ENCODE data around the gene SAMD8. TPM values are rescaled to one million over a fixed set of nuclear protein-coding genes. Genes with fewer than 3 reads are reported as not detected.

SAMD8 gene
- total and polyA plus RNA-seq, 10 of the 15 experiments (the other 5 are each of a cell fraction or from before 2014, with no cell fraction given) = 2.8 to 26.0 (median 9.3) TPM

DNA sequence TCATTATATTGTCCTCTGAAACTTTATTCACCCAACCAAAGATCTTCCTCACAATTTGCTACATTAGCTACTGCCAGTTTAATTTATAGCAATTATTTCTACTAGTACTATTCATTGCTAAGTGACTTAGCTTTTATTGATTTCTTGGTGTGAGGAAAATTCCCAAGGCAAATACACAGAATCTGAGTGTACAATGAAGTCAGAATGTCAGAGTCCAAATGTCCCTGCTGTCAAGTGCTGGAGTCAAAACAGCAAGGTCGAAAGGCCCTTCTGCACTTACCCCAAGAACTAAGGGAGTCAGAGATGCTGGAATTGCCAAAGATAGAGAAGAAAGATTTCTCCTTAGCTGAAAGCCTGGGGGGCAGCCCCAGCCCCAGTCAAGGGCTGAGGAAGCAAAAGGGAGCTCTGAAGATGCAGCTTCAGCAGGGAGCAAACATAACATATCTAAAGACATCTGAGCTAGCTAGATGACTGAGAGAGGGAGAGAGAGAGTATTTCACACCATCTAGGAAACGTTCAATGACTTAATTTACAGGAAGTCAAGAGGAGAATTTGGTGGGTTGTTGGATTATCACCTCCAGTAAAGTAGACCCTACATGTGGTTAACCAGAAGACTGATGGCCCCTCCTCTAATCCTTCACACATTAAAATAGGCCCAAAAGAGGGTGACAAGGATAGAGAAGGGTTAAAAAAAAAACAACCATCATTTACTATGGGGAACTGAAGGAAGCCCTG lies 36.6 kb upstream of the SAMD8 start:
- H3K27ac ChIP-seq (ENCODE audit: control insufficient read depth, insufficient read depth) = no peak overlapping the region
- DNase-seq (ENCODE audit: low read depth, low spot score) = no peak
- WGBS (ENCODE audit: insufficient coverage, insufficient replicate concordance, low lambda C conversion rate, missing lambda C conversion rate) = 0% methylated on average over 2 of the region's 2 CpGs
- H2AFZ ChIP-seq (ENCODE audit: control insufficient read depth, low read depth, low read length) = no peak overlapping the region
- no peak overlapping the region for H3K9ac ChIP-seq (ENCODE audit: control insufficient read depth, insufficient read depth, low read length)
- FAIRE-seq = no peak
- no peak for TF ChIP-seq MXI1 (IDR thresholded peaks at IDR 0.05; ENCODE audit: low read depth, low read length)
- POLR2A ChIA-PET = no interaction called here
- H3K4me3 ChIP-seq = no peak overlapping the region
- in situ Hi-C loops (cut with MboI) (no loop called here), intact Hi-C loops (cut with micrococcal nuclease; ENCODE audit: unreplicated experiment) (no loop called here)
- no peaks in the 10 kb centered on the region for H3K79me2 ChIP-seq (ENCODE audit: control insufficient read depth, insufficient read depth, low read length)
- H3K4me2 ChIP-seq (ENCODE audit: control insufficient read depth, insufficient read depth) = no peak overlapping the region
- no peaks in the 10 kb centered on the region for H3K4me1 ChIP-seq (ENCODE audit: control insufficient read depth, insufficient read depth, low read length)
- H3K9me3 ChIP-seq (replicated peaks; ENCODE audit: control insufficient read depth, insufficient read depth, low read length) = no peaks in the 10 kb centered on the region
- ATAC-seq = no peak
- SMC1A ChIA-PET (ENCODE audit: uncharacterized antibody, unreplicated experiment) = no interaction called here
- RAD21 ChIA-PET (ENCODE audit: unreplicated experiment) = interaction anchor here (0.5 kb wide), 1 partner anchor 12 kb away, joined by 4 read pairs; no protein-coding TSS in a partner anchor
- CTCF ChIA-PET = interaction anchor here (1.3 kb wide), 1 partner anchor 831 kb away, joined by 3 read pairs; no protein-coding TSS in a partner anchor
- H3K27me3 ChIP-seq (replicated peaks in 1 of 2; ENCODE audit: control insufficient read depth in 2 of 2, insufficient read depth in 2 of 2, low read length in 1 of 2) = no peaks in the 10 kb centered on the region; a peak in 1 of 4 replicates
- H4K20me1 ChIP-seq (ENCODE audit: control insufficient read depth, insufficient read depth) = no peaks in the 10 kb centered on the region
- BruUV-seq (replicated peaks) = no TSS peak
- no peaks in the 10 kb centered on the region for H3K36me3 ChIP-seq (ENCODE audit: control insufficient read depth in 2 of 2, insufficient read depth in 2 of 2, low read length in 1 of 2)

- DNase-seq (ENCODE audit: low read depth, low spot score) (no peak), FAIRE-seq (no peak), ATAC-seq (no peak)
- intact Hi-C loops (cut with micrococcal nuclease; ENCODE audit: unreplicated experiment) = no loop called here
- no peak overlapping the region for H3K27ac ChIP-seq (ENCODE audit: control insufficient read depth, insufficient read depth)
- no peak overlapping the region for H2AFZ ChIP-seq (ENCODE audit: control insufficient read depth, low read depth, low read length)
- H4K20me1 ChIP-seq (ENCODE audit: control insufficient read depth, insufficient read depth) = no peaks in the 10 kb centered on the region
- ChIA-PET CTCF (interaction anchor here (1.3 kb wide), 1 partner anchor 832 kb away, joined by 3 read pairs; no protein-coding TSS in a partner anchor), RAD21 (ENCODE audit: unreplicated experiment) (no interaction called here), POLR2A (interaction anchor here (0.7 kb wide), 1 partner anchor 1541 kb away, joined by 3 read pairs; no protein-coding TSS in a partner anchor), SMC1A (ENCODE audit: uncharacterized antibody, unreplicated experiment) (interaction anchor here (0.6 kb wide), 1 partner anchor 176 kb away, joined by 3 read pairs; no protein-coding TSS in a partner anchor)
- BruUV-seq (replicated peaks) = no TSS peak
- no peaks in the 10 kb centered on the region for H3K4me1 ChIP-seq (ENCODE audit: control insufficient read depth, insufficient read depth, low read length)
- no peak overlapping the region for H3K4me2 ChIP-seq (ENCODE audit: control insufficient read depth, insufficient read depth)
- TF ChIP-seq SMAD5 (IDR thresholded peaks at IDR 0.05; ENCODE audit: low read depth) (no peak), SIX5 (IDR thresholded peaks at IDR 0.05; ENCODE audit: low read depth, low read length, severe bottlenecking) (no peak), IRF3 (IDR thresholded peaks at IDR 0.05) (no peak), ETV6 (conservative IDR thresholded peaks at IDR 0.05 in 1 of 2, IDR thresholded peaks at IDR 0.05 in 1 of 2; ENCODE audit: borderline replicate concordance in 1 of 2, low read depth in 1 of 2) (no peak), ZNF384 (IDR thresholded peaks at IDR 0.05; ENCODE audit: borderline replicate concordance, low read depth, low read length) (no peak), RB1 (IDR thresholded peaks at IDR 0.05; ENCODE audit: borderline replicate concordance) (no peak), EP300 (IDR thresholded peaks at IDR 0.05; ENCODE audit: borderline replicate concordance in 1 of 2, control insufficient read depth in 1 of 2, low read depth in 2 of 2, low read length in 2 of 2) (no peak), SMC3 (IDR thresholded peaks at IDR 0.05; ENCODE audit: borderline replicate concordance, low read length) (no peak)
- TF ChIP-seq, protein P1, sequence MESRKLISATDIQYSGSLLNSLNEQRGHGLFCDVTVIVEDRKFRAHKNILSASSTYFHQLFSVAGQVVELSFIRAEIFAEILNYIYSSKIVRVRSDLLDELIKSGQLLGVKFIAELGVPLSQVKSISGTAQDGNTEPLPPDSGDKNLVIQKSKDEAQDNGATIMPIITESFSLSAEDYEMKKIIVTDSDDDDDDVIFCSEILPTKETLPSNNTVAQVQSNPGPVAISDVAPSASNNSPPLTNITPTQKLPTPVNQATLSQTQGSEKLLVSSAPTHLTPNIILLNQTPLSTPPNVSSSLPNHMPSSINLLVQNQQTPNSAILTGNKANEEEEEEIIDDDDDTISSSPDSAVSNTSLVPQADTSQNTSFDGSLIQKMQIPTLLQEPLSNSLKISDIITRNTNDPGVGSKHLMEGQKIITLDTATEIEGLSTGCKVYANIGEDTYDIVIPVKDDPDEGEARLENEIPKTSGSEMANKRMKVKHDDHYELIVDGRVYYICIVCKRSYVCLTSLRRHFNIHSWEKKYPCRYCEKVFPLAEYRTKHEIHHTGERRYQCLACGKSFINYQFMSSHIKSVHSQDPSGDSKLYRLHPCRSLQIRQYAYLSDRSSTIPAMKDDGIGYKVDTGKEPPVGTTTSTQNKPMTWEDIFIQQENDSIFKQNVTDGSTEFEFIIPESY (IDR thresholded peaks at IDR 0.05) = no peak
- TF ChIP-seq, protein P2, sequence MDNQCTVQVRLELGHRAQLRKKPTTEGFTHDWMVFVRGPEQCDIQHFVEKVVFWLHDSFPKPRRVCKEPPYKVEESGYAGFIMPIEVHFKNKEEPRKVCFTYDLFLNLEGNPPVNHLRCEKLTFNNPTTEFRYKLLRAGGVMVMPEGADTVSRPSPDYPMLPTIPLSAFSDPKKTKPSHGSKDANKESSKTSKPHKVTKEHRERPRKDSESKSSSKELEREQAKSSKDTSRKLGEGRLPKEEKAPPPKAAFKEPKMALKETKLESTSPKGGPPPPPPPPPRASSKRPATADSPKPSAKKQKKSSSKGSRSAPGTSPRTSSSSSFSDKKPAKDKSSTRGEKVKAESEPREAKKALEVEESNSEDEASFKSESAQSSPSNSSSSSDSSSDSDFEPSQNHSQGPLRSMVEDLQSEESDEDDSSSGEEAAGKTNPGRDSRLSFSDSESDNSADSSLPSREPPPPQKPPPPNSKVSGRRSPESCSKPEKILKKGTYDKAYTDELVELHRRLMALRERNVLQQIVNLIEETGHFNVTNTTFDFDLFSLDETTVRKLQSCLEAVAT (IDR thresholded peaks at IDR 0.05) = no peak
- 33% methylated on average over 6 of the region's 6 CpGs for WGBS (ENCODE audit: insufficient coverage, insufficient replicate concordance, low lambda C conversion rate, missing lambda C conversion rate)
- H3K9me3 ChIP-seq (replicated peaks; ENCODE audit: control insufficient read depth, insufficient read depth, low read length) = no peaks in the 10 kb centered on the region
- H3K4me3 ChIP-seq = no peak overlapping the region
- H3K36me3 ChIP-seq (ENCODE audit: control insufficient read depth in 2 of 2, insufficient read depth in 2 of 2, low read length in 1 of 2) = no peaks in the 10 kb centered on the region
- no peaks in the 10 kb centered on the region; a peak in 1 of 4 replicates for H3K27me3 ChIP-seq (replicated peaks in 1 of 2; ENCODE audit: control insufficient read depth in 2 of 2, insufficient read depth in 2 of 2, low read length in 1 of 2)
- H3K79me2 ChIP-seq (ENCODE audit: control insufficient read depth, insufficient read depth, low read length) = no peaks in the 10 kb centered on the region
- in situ Hi-C loops (cut with MboI) = no loop called here
- no peak overlapping the region for H3K9ac ChIP-seq (ENCODE audit: control insufficient read depth, insufficient read depth, low read length)
These were observed 35.1 kb upstream of the SAMD8 start for GRCh38 chr10:75076348-75076747.

All from GM12878 (cell line).